CD14-positive monocyte (primary cell): ENCODE data around the gene BNC2. TPM values are rescaled to one million over a fixed set of nuclear protein-coding genes. Genes with fewer than 3 reads are reported as not detected.

Experiments
- DNase-seq, 3 donors: peaks; one replicate each; pipeline ENCODE4 v3.0.0-alpha.2; 2011 to 2022
- H2AFZ ChIP-seq: 2 replicates; pipeline ENCODE4 v1.6.0; 2012; ENCODE audit warnings: mild to moderate bottlenecking, low read depth, low read length, inconsistent platforms; ENCODE audit not compliant: insufficient read depth, poor library complexity, severe bottlenecking
- H3K27ac ChIP-seq, 2 donors: 1 replicate in 1 of 2; 2 replicates in 1 of 2; pipeline ENCODE4 v1.5.1; 2012 to 2013; ENCODE audit warnings: low read length in 2 of 2, control low read depth in 1 of 2, inconsistent platforms in 1 of 2, low read depth in 1 of 2, mild to moderate bottlenecking in 1 of 2
- H3K27me3 ChIP-seq, 2 donors: one replicate each; pipeline versions ENCODE4 v1.6.0 to v1.6.1; 2011 to 2013; ENCODE audit warnings: low read length in 2 of 2; ENCODE audit not compliant: control insufficient read depth in 2 of 2, insufficient read depth in 2 of 2
- H3K36me3 ChIP-seq, 2 donors: replicated peaks in 1 of 2; 1 replicate in 1 of 2; 2 replicates in 1 of 2; pipeline versions ENCODE4 v1.5.1 to v1.6.1; 2012 to 2013; ENCODE audit warnings: low read length in 2 of 2, control low read depth in 1 of 2, inconsistent platforms in 1 of 2, mild to moderate bottlenecking in 1 of 2; ENCODE audit not compliant: insufficient read depth in 2 of 2, control insufficient read depth in 1 of 2
- H3K4me1 ChIP-seq, 2 donors: 1 replicate in 1 of 2; 2 replicates in 1 of 2; pipeline versions ENCODE4 v1.5.1 to v1.6.1; 2012 to 2013; ENCODE audit warnings: low read length in 2 of 2, control low read depth in 1 of 2, inconsistent platforms in 1 of 2, mild to moderate bottlenecking in 1 of 2, moderate library complexity in 1 of 2; ENCODE audit not compliant: insufficient read depth in 2 of 2, control insufficient read depth in 1 of 2
- H3K4me2 ChIP-seq: replicated peaks from 2 replicates; pipeline ENCODE3; 2012; ENCODE audit warnings: low read length, moderate library complexity, mild to moderate bottlenecking; ENCODE audit not compliant: poor library complexity, severe bottlenecking; ENCODE audit errors: extremely low read depth
- H3K4me3 ChIP-seq, 3 experiments: fragments of 200-600 bp in 1 of 3; sonication (generic) in 1 of 3; replicated peaks in 1 of 3; 1 replicate in 2 of 3; 2 replicates in 1 of 3; pipeline ENCODE4 v1.5.1; 2011 to 2013; ENCODE audit warnings: low read length in 3 of 3, mild to moderate bottlenecking in 3 of 3, control low read depth in 2 of 3, low read depth in 2 of 3, inconsistent platforms in 1 of 3, moderate library complexity in 1 of 3
- H3K79me2 ChIP-seq: 2 replicates; pipeline ENCODE4 v1.6.0; 2012; ENCODE audit warnings: mild to moderate bottlenecking, control low read depth, inconsistent platforms, low read length, moderate library complexity; ENCODE audit not compliant: insufficient read depth
- H3K9ac ChIP-seq: 2 replicates; pipeline ENCODE4 v1.6.0; 2017; ENCODE audit warnings: low read length, mild to moderate bottlenecking; ENCODE audit not compliant: insufficient read depth, poor library complexity, severe bottlenecking
- H3K9me3 ChIP-seq, 2 donors: replicated peaks in 1 of 2; 1 replicate in 1 of 2; 2 replicates in 1 of 2; pipeline versions ENCODE4 v1.5.1 to v1.6.1; 2012 to 2013; ENCODE audit warnings: low read length in 2 of 2, control low read depth in 1 of 2; ENCODE audit not compliant: control insufficient read depth in 1 of 2, insufficient read depth in 1 of 2
- H4K20me1 ChIP-seq: 2 replicates; pipeline ENCODE4 v1.6.0; 2012; ENCODE audit warnings: mild to moderate bottlenecking, low read length, control low read depth, moderate library complexity; ENCODE audit not compliant: insufficient read depth
- H3K27ac Mint-ChIP-seq, 7 donors: one replicate each; pipeline ENCODE4 v1.8.0; 2020; ENCODE audit warnings: mild to moderate bottlenecking in 7 of 7, mixed read lengths in 7 of 7, moderate library complexity in 6 of 7, inconsistent platforms in 2 of 7
- H3K27me3 Mint-ChIP-seq, 3 donors: one replicate each; pipeline ENCODE4 v1.8.0; 2021 to 2022; ENCODE audit warnings: low read depth in 3 of 3, mild to moderate bottlenecking in 3 of 3, mixed read lengths in 3 of 3, moderate library complexity in 3 of 3, inconsistent platforms in 1 of 3
- H3K36me3 Mint-ChIP-seq, 2 donors: one replicate each; pipeline ENCODE4 v1.8.0; 2020; ENCODE audit warnings: mixed read lengths in 2 of 2, inconsistent platforms in 1 of 2, mild to moderate bottlenecking in 1 of 2
- H3K4me1 Mint-ChIP-seq: one replicate; pipeline ENCODE4 v1.8.0; 2020; ENCODE audit warnings: mild to moderate bottlenecking, mixed read lengths
- H3K4me3 Mint-ChIP-seq, 2 donors: one replicate each; pipeline ENCODE4 v1.8.0; 2020; ENCODE audit warnings: mild to moderate bottlenecking in 2 of 2, mixed read lengths in 2 of 2, moderate library complexity in 1 of 2
- H3K9me3 Mint-ChIP-seq, 7 donors: one replicate each; pipeline ENCODE4 v1.8.0; 2020 to 2022; ENCODE audit warnings: mixed read lengths in 7 of 7, mild to moderate bottlenecking in 6 of 7, moderate library complexity in 6 of 7, inconsistent platforms in 2 of 7
- CTCF ChIP-seq: fragments of 200-600 bp; IDR thresholded peaks from one replicate; pipeline ENCODE4 v1.8.0; 2022; ENCODE audit warnings: antibody characterized with exemption, mild to moderate bottlenecking
- WGBS: methylation state at CpG from one replicate; pipeline ENCODE4 v1.1.5; 2013; ENCODE audit warnings: missing lambda C conversion rate; ENCODE audit not compliant: insufficient coverage; 5-methylcytosine and 5-hydroxymethylcytosine counted together
- intact Hi-C, 2 donors: fragments of 100-400 bp; cut with micrococcal nuclease; formaldehyde crosslinking; loops; one replicate each; pipeline versions ENCODE4 v1.15.0 to v1.15.1; 2023
- polyA plus RNA-seq, 3 donors: library from polyadenylated mRNA; depleted of rRNA in 1 of 3; unstranded in 2 of 3; stranded (reverse) in 1 of 3; fragments of 300-500 nt in 2 of 3; fragments of >200 nt in 1 of 3; fragmentation: Illumina TruSeq in 2 of 3; gene quantifications; 1 replicate in 2 of 3; 2 replicates in 1 of 3; pipeline ENCODE4 v1.2.3, GENCODE V29; 2012 to 2021

Gene BNC2
- polyA plus RNA-seq, 3 donors = 0.01 TPM; not detected in 2

GRCh38 chr9:16815079-16815478, 55.4 kb downstream of the BNC2 start:
- no peak for TF ChIP-seq CTCF
- Histone ChIP-seq H3K9ac (no peak overlapping the region), H3K79me2 (no peaks in the 10 kb centered on the region), H3K9me3 (no peaks in the 10 kb centered on the region), H4K20me1 (no peaks in the 10 kb centered on the region), H3K4me3 (no peak overlapping the region), H3K27ac (no peak overlapping the region), H3K36me3 (no peaks in the 10 kb centered on the region), H3K4me2 (no peak overlapping the region), H2AFZ (no peak overlapping the region), H3K4me1 (no peaks in the 10 kb centered on the region), H3K27me3 (no peaks in the 10 kb centered on the region)
- peaks cover 0 to 2% (median under 1%) of the 10 kb centered on the region in 3 donors for H3K27me3 Mint-ChIP-seq
- no peak overlapping the region for H3K27ac Mint-ChIP-seq
- H3K4me1 Mint-ChIP-seq = no peaks in the 10 kb centered on the region
- peaks cover 0 to 4% (median 0%) of the 10 kb centered on the region in 7 donors for H3K9me3 Mint-ChIP-seq
- H3K36me3 Mint-ChIP-seq = no peaks in the 10 kb centered on the region
- intact Hi-C loops = no loop called here
- no CpG with 5 or more reads among the region's 2 CpGs for WGBS
- no peak for DNase-seq
- no peak overlapping the region for H3K4me3 Mint-ChIP-seq

GRCh38 chr9:16813838-16814237, 56.6 kb downstream of the BNC2 start:
- Mint-ChIP-seq H3K4me3 (no peak overlapping the region), H3K36me3 (no peaks in the 10 kb centered on the region), H3K9me3 (peaks cover 0 to 2% (median 0%) of the 10 kb centered on the region in 7 donors), H3K27ac (no peak overlapping the region), H3K27me3 (peaks cover 0 to 2% (median 0%) of the 10 kb centered on the region in 3 donors), H3K4me1 (no peaks in the 10 kb centered on the region)
- no peak overlapping the region for H3K9ac ChIP-seq
- no peaks in the 10 kb centered on the region for H4K20me1 ChIP-seq
- H3K4me2 ChIP-seq = no peak overlapping the region
- intact Hi-C loops = no loop called here
- no CpG with 5 or more reads among the region's 4 CpGs for WGBS
- H3K36me3 ChIP-seq = no peaks in the 10 kb centered on the region
- H3K4me3 ChIP-seq = no peak overlapping the region
- H3K4me1 ChIP-seq = no peaks in the 10 kb centered on the region
- H3K27ac ChIP-seq = no peak overlapping the region
- no peak for DNase-seq
- TF ChIP-seq CTCF = no peak
- H3K79me2 ChIP-seq = no peaks in the 10 kb centered on the region
- no peaks in the 10 kb centered on the region for H3K27me3 ChIP-seq
- H3K9me3 ChIP-seq = no peaks in the 10 kb centered on the region
- no peak overlapping the region for H2AFZ ChIP-seq
